ENCODE data around the gene PARD3. TPM values are rescaled to one million over a fixed set of nuclear protein-coding genes. Genes with fewer than 3 reads are reported as not detected.

The PARD3 gene
- total and polyA plus RNA-seq, 2 donors (not counting 3 experiments of a cell fraction or from before 2014, with no cell fraction given) = 7.3 to 24.1 TPM

DNA sequence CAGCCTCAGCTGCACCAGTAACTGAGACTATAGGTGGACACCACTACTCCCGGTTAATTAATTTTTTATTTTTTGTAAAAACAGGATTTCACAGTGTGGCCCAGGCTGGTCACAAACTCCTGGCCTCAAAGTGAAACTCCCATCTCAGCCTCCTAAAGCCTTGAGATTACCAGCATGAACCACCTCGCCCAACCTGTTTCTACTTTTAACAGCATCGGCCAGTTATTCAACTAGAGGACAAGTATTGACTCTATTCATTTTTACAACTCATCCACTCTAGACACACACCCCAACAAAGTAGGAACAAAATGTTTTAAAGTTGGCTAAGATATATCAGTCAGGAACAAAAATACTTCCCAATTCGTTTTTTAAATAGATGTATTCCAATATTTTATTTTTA lies 334.8 kb downstream of the PARD3 start:
- H3K79me2 ChIP-seq (ENCODE audit: control insufficient read depth, insufficient read depth, low read length) = no peaks in the 10 kb centered on the region
- H3K9me1 ChIP-seq (replicated peaks; ENCODE audit: control insufficient read depth, extremely low read depth, insufficient read depth, low read length) = no peaks in the 10 kb centered on the region
- POLR2A ChIA-PET = no interaction called here
- H3K27ac ChIP-seq (ENCODE audit: insufficient read depth, low read depth, low read length) = no peak overlapping the region
- CTCF ChIA-PET = interaction anchor here (0.7 to 1.6 kb wide), 3 partner anchors 9 to 123 kb away, joined by 3 to 5 read pairs (median 4); no protein-coding TSS in a partner anchor
- FAIRE-seq = no peak
- dilution Hi-C loops (cut with MboI; ENCODE audit: extremely low pct_ligation_motif_present, low sequenced_read_pairs) = no loop called here
- no peak overlapping the region for H3K4me3 ChIP-seq (replicated peaks in 1 of 3; ENCODE audit: insufficient read depth in 1 of 3, low read depth in 1 of 3, low read length in 3 of 3)
- BruUV-seq (replicated peaks) = no TSS peak
- intact Hi-C loops (cut with micrococcal nuclease) = no loop called here
- TF ChIP-seq, protein P1, sequence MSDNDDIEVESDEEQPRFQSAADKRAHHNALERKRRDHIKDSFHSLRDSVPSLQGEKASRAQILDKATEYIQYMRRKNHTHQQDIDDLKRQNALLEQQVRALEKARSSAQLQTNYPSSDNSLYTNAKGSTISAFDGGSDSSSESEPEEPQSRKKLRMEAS (IDR thresholded peaks at IDR 0.05; ENCODE audit: insufficient read depth, insufficient read length) = no peak
- TF ChIP-seq MYC (IDR thresholded peaks at IDR 0.05; ENCODE audit: low read depth, low read length) = no peak
- TF ChIP-seq JUN (IDR thresholded peaks at IDR 0.05; ENCODE audit: borderline replicate concordance, insufficient read depth, insufficient read length, low read depth) = no peak
- TF ChIP-seq FOS (IDR thresholded peaks at IDR 0.05; ENCODE audit: borderline replicate concordance, insufficient read depth, low read length) = no peak
- no peak for TF ChIP-seq POLR2A (IDR thresholded peaks at IDR 0.05; ENCODE audit: low read depth, low read length)
- no peak for TF ChIP-seq POLR2AphosphoS5 (IDR thresholded peaks at IDR 0.05; ENCODE audit: insufficient read depth, low read depth, low read length)
- TF ChIP-seq GATA2 (IDR thresholded peaks at IDR 0.05; ENCODE audit: insufficient read depth, insufficient read length, low read depth, low read length) = no peak
- TF ChIP-seq, protein P2, sequence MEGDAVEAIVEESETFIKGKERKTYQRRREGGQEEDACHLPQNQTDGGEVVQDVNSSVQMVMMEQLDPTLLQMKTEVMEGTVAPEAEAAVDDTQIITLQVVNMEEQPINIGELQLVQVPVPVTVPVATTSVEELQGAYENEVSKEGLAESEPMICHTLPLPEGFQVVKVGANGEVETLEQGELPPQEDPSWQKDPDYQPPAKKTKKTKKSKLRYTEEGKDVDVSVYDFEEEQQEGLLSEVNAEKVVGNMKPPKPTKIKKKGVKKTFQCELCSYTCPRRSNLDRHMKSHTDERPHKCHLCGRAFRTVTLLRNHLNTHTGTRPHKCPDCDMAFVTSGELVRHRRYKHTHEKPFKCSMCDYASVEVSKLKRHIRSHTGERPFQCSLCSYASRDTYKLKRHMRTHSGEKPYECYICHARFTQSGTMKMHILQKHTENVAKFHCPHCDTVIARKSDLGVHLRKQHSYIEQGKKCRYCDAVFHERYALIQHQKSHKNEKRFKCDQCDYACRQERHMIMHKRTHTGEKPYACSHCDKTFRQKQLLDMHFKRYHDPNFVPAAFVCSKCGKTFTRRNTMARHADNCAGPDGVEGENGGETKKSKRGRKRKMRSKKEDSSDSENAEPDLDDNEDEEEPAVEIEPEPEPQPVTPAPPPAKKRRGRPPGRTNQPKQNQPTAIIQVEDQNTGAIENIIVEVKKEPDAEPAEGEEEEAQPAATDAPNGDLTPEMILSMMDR (IDR thresholded peaks at IDR 0.05; ENCODE audit: extremely low read depth in 1 of 2, insufficient read depth in 1 of 2, low read depth in 1 of 2, low read length in 2 of 2) = no peak
- TF ChIP-seq EZH2 (IDR thresholded peaks at IDR 0.05; ENCODE audit: borderline replicate concordance, low read depth, low read length, severe bottlenecking) = no peak
- DNase-seq (ENCODE audit: low read depth, low spot score) = no peak
- no peak overlapping the region for H3K9ac ChIP-seq (replicated peaks; ENCODE audit: extremely low read depth, insufficient read depth, low read length)
- no peaks in the 10 kb centered on the region for H3K9me3 ChIP-seq (replicated peaks; ENCODE audit: control insufficient read depth, insufficient read depth, low read length)
- no peaks in the 10 kb centered on the region for H3K27me3 ChIP-seq (ENCODE audit: control insufficient read depth in 2 of 2, insufficient read depth in 2 of 2, low read length in 2 of 2)
- H4K20me1 ChIP-seq (replicated peaks; ENCODE audit: control insufficient read depth, extremely low read depth, insufficient read depth, low read length) = no peaks in the 10 kb centered on the region
- H3K36me3 ChIP-seq (ENCODE audit: control insufficient read depth in 2 of 2, extremely low read depth in 1 of 2, insufficient read depth in 2 of 2, low read length in 2 of 2) = no peaks in the 10 kb centered on the region
- no peak overlapping the region for H3K4me2 ChIP-seq (ENCODE audit: insufficient read depth, low read length)
- no peaks in the 10 kb centered on the region for H3K4me1 ChIP-seq (ENCODE audit: control insufficient read depth, extremely low read depth, insufficient read depth, low read length)
- no peak overlapping the region for H2AFZ ChIP-seq (ENCODE audit: low read depth, low read length)
